Caco-2 (cell line): ENCODE data around the gene SMURF1. TPM values are rescaled to one million over a fixed set of nuclear protein-coding genes. Genes with fewer than 3 reads are reported as not detected.

Source experiments
- BruUV-seq: library from RNA; stranded (reverse); fragments of 400-500 nt; replicated peaks from 2 replicates; lab custom pipeline; 2021; lab: Mats Ljungman, UMichigan
- CTCF ChIA-PET: fragments of 300-600 bp; sonication (Branson Sonifier 250); formaldehyde crosslinking; loops from one replicate; lab custom pipeline; 2022; ENCODE audit warnings: antibody characterized with exemption; lab: Charles Lee
- POLR2A ChIA-PET: fragments of 300-600 bp; sonication (Branson Sonifier 250); formaldehyde crosslinking; loops from one replicate; lab custom pipeline; 2022; ENCODE audit warnings: antibody characterized with exemption; lab: Charles Lee
- DNase-seq, 2 experiments: peaks; one replicate each; pipeline versions ENCODE4 v3.0.0 to v3.0.0-alpha.2; 2020 to 2022
- H3K27me3 ChIP-seq: replicated peaks from 2 replicates; pipeline ENCODE4 v1.6.0; 2011; ENCODE audit warnings: low read length; ENCODE audit not compliant: control insufficient read depth, insufficient read depth
- H3K36me3 ChIP-seq: 2 replicates; pipeline ENCODE4 v1.5.1; 2011; ENCODE audit warnings: low read length; ENCODE audit not compliant: control insufficient read depth, insufficient read depth
- H3K4me1 ChIP-seq: fragments of 250-450 bp; sonication (Bioruptor Pico); 2 replicates; pipeline ENCODE4 v1.5.1; 2020; ENCODE audit warnings: mild to moderate bottlenecking
- H3K4me3 ChIP-seq: 2 replicates; pipeline ENCODE4 v1.5.1; 2011; ENCODE audit warnings: low read depth, mild to moderate bottlenecking, control low read depth, low read length
- H3K9me3 ChIP-seq: fragments of 250-450 bp; sonication (Bioruptor Pico); 2 replicates; pipeline ENCODE4 v1.5.1; 2020; ENCODE audit warnings: mild to moderate bottlenecking, moderate library complexity
- H3K27ac Mint-ChIP-seq: one replicate; pipeline ENCODE4 v1.8.0; 2022; ENCODE audit warnings: mixed read lengths; ENCODE audit not compliant: unreplicated experiment
- H3K27me3 Mint-ChIP-seq: one replicate; pipeline ENCODE4 v1.8.0; 2022; ENCODE audit warnings: mixed read lengths; ENCODE audit not compliant: insufficient read depth, unreplicated experiment
- H3K36me3 Mint-ChIP-seq: one replicate; pipeline ENCODE4 v1.8.0; 2022; ENCODE audit warnings: mild to moderate bottlenecking, mixed read lengths; ENCODE audit not compliant: insufficient read depth, unreplicated experiment
- H3K4me1 Mint-ChIP-seq: one replicate; pipeline ENCODE4 v1.8.0; 2022; ENCODE audit warnings: low read depth, mixed read lengths; ENCODE audit not compliant: unreplicated experiment
- H3K4me3 Mint-ChIP-seq: one replicate; pipeline ENCODE4 v1.8.0; 2022; ENCODE audit warnings: mild to moderate bottlenecking, moderate library complexity, mixed read lengths; ENCODE audit not compliant: unreplicated experiment
- H3K9me3 Mint-ChIP-seq: one replicate; pipeline ENCODE4 v1.8.0; 2022; ENCODE audit warnings: mixed read lengths; ENCODE audit not compliant: unreplicated experiment
- intact Hi-C: fragments of 100-400 bp; cut with micrococcal nuclease; formaldehyde crosslinking; loops from one replicate; pipeline ENCODE4 v1.10.0; 2022; ENCODE audit not compliant: unreplicated experiment
- total RNA-seq: library from RNA; stranded (reverse); gene quantifications from 2 replicates; pipeline ENCODE4 v1.2.3, GENCODE V29; 2022
- TF ChIP-seq, protein P1 (sequence below), 2 experiments: fragments of 200-600 bp in 1 of 2; IDR thresholded peaks; 1 replicate in 1 of 2; 2 replicates in 1 of 2; pipeline versions ENCODE4 v1.5.1 to v1.8.0; 2011 to 2022; ENCODE audit warnings: antibody characterized with exemption in 1 of 2, control low read depth in 1 of 2, inconsistent platforms in 1 of 2, low read depth in 1 of 2, low read length in 1 of 2, mild to moderate bottlenecking in 1 of 2, moderate library complexity in 1 of 2; ENCODE audit not compliant: insufficient read depth in 1 of 2, severe bottlenecking in 1 of 2, unreplicated experiment in 1 of 2

Gene SMURF1
- total RNA-seq, 1 experiment from 2014 or later: 22.5 TPM

DNA sequence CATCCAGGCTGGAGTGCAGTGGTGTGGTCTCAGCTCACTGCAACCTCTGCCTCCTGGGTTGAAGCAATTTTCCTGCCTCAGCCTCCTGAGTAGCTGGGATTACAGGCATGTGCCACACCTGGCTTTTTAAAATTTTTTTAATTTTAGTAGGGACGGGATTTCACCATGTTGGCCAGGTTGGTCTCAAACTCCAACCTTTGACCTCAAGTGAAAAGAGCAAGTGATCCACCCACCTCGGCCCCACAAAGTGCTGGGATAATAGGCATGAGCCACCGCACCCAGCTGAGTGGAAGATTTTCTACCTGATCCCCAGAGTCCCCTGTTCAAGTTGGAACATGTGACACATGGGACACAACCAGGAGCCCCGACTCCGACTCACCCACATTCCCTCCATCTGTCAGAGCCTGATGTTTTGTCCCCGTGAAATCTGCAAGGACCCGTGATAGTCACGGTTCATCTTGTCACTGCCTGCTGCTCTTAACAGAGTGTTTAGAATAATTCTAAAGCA lies 104.5 kb downstream of the SMURF1 start:
- Mint-ChIP-seq H3K9me3 (no peaks in the 10 kb centered on the region), H3K27ac (peak overlapping the region; percentile 87), H3K4me1 (peaks cover 13% of the 10 kb centered on the region), H3K27me3 (no peaks in the 10 kb centered on the region), H3K4me3 (no peak overlapping the region), H3K36me3 (peaks cover 93% of the 10 kb centered on the region)
- ChIA-PET POLR2A (no interaction called here), CTCF (interaction anchor here (0.8 kb wide), 1 partner anchor 22 kb away, joined by 3 read pairs; no protein-coding TSS in a partner anchor)
- BruUV-seq: no TSS peak
- TF ChIP-seq, protein P1, sequence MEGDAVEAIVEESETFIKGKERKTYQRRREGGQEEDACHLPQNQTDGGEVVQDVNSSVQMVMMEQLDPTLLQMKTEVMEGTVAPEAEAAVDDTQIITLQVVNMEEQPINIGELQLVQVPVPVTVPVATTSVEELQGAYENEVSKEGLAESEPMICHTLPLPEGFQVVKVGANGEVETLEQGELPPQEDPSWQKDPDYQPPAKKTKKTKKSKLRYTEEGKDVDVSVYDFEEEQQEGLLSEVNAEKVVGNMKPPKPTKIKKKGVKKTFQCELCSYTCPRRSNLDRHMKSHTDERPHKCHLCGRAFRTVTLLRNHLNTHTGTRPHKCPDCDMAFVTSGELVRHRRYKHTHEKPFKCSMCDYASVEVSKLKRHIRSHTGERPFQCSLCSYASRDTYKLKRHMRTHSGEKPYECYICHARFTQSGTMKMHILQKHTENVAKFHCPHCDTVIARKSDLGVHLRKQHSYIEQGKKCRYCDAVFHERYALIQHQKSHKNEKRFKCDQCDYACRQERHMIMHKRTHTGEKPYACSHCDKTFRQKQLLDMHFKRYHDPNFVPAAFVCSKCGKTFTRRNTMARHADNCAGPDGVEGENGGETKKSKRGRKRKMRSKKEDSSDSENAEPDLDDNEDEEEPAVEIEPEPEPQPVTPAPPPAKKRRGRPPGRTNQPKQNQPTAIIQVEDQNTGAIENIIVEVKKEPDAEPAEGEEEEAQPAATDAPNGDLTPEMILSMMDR (IDR thresholded peaks at IDR 0.05; ENCODE audit: insufficient read depth in 1 of 2, low read depth in 1 of 2, low read length in 1 of 2, severe bottlenecking in 1 of 2, unreplicated experiment in 1 of 2): no peak
- H3K9me3 ChIP-seq: no peaks in the 10 kb centered on the region
- H3K4me3 ChIP-seq: no peak overlapping the region
- peaks cover 4% of the 10 kb centered on the region; the same call in 1 of the 2 replicates for H3K36me3 ChIP-seq
- no peaks in the 10 kb centered on the region for H3K27me3 ChIP-seq
- DNase-seq: no peak
- intact Hi-C loops: no loop called here
- no peaks in the 10 kb centered on the region for H3K4me1 ChIP-seq

DNA sequence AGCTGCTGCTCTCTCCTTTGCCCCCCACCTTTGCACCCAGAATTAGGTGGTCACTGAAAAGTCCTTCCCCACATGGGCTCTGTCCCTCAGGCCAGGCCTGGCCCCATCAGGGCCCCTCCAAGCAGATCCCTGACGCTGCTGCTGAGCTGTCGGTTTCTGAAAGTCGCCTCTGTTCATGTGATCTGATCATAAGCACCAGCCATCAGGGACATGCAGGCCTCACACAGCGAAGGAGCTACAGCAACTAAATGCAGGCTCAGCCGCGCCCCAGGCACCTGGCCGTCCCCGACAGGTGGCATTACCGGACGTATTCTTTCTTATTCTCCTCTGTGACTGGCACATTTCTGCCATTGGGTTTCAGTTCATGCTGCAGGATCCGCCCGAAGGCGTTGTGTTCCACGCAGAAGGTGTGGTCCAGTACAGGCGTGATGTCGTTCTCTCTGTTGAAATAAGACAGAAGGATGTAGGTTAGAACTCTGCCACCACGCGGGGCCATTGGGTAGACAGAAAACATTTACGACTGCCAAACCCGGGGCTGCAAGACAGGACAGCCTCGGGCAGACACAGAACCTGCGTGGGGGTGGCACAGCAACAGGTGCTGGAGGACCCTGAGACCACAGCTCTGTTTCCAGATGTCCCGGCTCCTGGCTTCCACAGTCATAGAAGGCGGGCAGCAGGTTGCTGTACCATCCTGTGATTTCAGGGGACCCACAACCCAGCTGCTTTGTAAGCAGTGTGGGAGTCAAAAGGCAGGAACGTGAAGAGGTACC lies 105.6 kb downstream of the SMURF1 start:
- Mint-ChIP-seq H3K27me3 (no peaks in the 10 kb centered on the region), H3K27ac (no peak overlapping the region), H3K9me3 (no peaks in the 10 kb centered on the region), H3K4me1 (peaks cover 13% of the 10 kb centered on the region), H3K4me3 (no peak overlapping the region), H3K36me3 (peaks cover 90% of the 10 kb centered on the region)
- Histone ChIP-seq H3K4me3 (no peak overlapping the region), H3K27me3 (no peaks in the 10 kb centered on the region), H3K4me1 (no peaks in the 10 kb centered on the region), H3K36me3 (peaks cover 4% of the 10 kb centered on the region), H3K9me3 (no peaks in the 10 kb centered on the region)
- POLR2A ChIA-PET: no interaction called here
- BruUV-seq: no TSS peak
- no peak for DNase-seq
- CTCF ChIA-PET: interaction anchor here (0.8 kb wide), 1 partner anchor 21 kb away, joined by 3 read pairs; no protein-coding TSS in a partner anchor
- intact Hi-C loops: no loop called here
- TF ChIP-seq, protein P1 (IDR thresholded peaks at IDR 0.05; ENCODE audit: insufficient read depth in 1 of 2, low read depth in 1 of 2, low read length in 1 of 2, severe bottlenecking in 1 of 2, unreplicated experiment in 1 of 2): no peak

DNA sequence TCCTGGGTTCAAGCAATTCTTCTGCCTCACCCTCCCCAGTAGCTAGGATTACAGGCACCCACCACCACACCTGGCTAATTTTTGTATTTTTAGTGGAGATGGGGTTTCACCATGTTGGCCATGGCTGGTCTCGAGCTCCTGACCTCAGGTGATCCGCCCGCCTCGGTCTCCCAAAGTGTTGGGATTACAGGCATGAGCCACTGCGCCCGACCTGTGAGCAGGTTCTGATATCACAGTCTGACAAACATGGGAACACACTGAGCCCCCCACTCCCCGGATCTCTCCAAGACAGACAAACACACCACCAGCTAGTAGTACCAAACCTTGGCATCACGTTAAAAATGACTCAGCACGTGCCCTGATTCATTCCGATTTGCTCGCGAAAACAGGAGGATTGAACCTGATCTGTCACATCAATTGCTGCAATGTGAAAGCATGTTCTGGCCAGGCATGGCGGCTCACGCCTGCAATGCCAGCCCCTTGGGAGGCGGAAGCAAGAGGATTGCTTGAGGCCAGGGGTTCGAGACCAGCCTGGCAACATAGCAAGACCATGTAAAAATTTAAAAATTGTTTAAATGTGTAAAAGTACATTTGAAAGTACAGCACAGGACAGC lies 106.5 kb downstream of the SMURF1 start:
- H3K36me3 ChIP-seq: peaks cover 4% of the 10 kb centered on the region
- no peak overlapping the region for H3K4me3 ChIP-seq
- TF ChIP-seq, protein P1 (IDR thresholded peaks at IDR 0.05; ENCODE audit: insufficient read depth in 1 of 2, low read depth in 1 of 2, low read length in 1 of 2, severe bottlenecking in 1 of 2, unreplicated experiment in 1 of 2): no peak
- DNase-seq: no peak
- BruUV-seq: no TSS peak
- ChIA-PET POLR2A (no interaction called here), CTCF (no interaction called here)
- Mint-ChIP-seq H3K9me3 (no peaks in the 10 kb centered on the region), H3K36me3 (peaks cover 90% of the 10 kb centered on the region), H3K27me3 (no peaks in the 10 kb centered on the region), H3K4me1 (peaks cover 13% of the 10 kb centered on the region), H3K27ac (no peak overlapping the region), H3K4me3 (no peak overlapping the region)
- no peaks in the 10 kb centered on the region for H3K27me3 ChIP-seq
- no peaks in the 10 kb centered on the region for H3K9me3 ChIP-seq
- H3K4me1 ChIP-seq: no peaks in the 10 kb centered on the region
- intact Hi-C loops: no loop called here
